ENCODE measurements around the gene SYN1. TPM values are rescaled to one million over a fixed set of nuclear protein-coding genes. Genes with fewer than 3 reads are reported as not detected.

Gene SYN1
- total RNA-seq, 1 donor from 2014 or later = 1.9 TPM

DNA sequence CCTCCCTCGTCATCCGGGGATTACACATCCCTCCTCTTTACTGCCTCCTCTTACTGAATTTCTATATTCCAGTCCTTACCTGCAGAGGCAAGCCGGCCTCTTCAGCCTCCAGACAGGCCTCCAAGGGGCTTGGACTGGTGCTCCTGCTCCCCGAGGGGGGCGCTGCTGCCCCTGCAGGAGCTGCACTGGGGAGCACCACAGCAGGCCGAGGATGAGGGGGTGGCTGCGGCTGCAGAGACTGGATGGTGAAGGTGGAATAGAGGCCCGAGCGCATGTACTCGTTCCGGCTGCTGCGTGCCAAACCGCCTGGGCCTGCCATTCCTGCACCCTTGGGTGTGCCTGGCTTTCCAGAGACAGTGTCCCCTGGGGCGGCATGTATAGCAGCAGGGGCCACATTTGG, 19.2 kb upstream of the SYN1 start:
- TF ChIP-seq, protein P1, sequence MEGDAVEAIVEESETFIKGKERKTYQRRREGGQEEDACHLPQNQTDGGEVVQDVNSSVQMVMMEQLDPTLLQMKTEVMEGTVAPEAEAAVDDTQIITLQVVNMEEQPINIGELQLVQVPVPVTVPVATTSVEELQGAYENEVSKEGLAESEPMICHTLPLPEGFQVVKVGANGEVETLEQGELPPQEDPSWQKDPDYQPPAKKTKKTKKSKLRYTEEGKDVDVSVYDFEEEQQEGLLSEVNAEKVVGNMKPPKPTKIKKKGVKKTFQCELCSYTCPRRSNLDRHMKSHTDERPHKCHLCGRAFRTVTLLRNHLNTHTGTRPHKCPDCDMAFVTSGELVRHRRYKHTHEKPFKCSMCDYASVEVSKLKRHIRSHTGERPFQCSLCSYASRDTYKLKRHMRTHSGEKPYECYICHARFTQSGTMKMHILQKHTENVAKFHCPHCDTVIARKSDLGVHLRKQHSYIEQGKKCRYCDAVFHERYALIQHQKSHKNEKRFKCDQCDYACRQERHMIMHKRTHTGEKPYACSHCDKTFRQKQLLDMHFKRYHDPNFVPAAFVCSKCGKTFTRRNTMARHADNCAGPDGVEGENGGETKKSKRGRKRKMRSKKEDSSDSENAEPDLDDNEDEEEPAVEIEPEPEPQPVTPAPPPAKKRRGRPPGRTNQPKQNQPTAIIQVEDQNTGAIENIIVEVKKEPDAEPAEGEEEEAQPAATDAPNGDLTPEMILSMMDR (IDR thresholded peaks at IDR 0.05; ENCODE audit: insufficient read depth, low read length, poor library complexity, severe bottlenecking) = no peak
- Histone ChIP-seq H3K4me3 (ENCODE audit: low read depth, low read length) (no peak overlapping the region), H3K27me3 (ENCODE audit: control insufficient read depth, insufficient read depth, low read length) (no peaks in the 10 kb centered on the region), H3K36me3 (ENCODE audit: control insufficient read depth, insufficient read depth, low read length) (no peaks in the 10 kb centered on the region)
- DNase-seq (ENCODE audit: low read depth) = no peak

DNA sequence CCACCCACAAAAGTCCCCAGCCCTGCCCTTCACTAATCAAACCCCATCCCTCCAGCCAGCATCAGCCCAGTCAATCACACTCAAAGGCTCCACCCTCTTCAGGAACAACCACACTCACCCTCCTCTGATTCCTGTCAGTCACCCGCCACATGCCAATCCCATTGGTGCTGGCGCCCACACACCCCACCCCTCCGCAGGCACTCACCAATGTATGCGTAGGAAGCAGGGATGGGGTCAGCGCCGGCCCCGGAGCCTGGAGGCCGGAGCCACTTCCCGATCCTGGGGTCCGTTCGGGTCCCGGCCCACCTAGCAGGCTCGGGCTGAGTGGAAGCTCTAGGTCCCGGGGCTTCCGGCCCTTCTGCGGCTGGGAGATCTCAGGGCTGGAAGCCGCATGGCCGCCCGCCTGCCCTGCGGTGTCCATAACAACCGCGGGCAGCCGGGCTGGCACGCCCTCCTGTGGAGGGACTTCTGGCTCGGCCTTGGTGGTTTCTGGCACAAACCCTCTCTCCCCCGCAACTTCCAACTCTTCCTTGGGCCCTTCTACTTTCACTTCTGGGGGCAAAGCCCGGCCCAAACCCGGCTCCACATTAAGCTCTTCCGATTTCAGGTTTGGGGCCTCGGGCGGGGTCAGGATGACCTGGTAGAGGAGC, 18.0 kb upstream of the SYN1 start:
- TF ChIP-seq, protein P1 (IDR thresholded peaks at IDR 0.05; ENCODE audit: insufficient read depth, low read length, poor library complexity, severe bottlenecking) = no peak
- no peak for DNase-seq (ENCODE audit: low read depth)
- Histone ChIP-seq H3K27me3 (ENCODE audit: control insufficient read depth, insufficient read depth, low read length) (no peaks in the 10 kb centered on the region), H3K4me3 (ENCODE audit: low read depth, low read length) (no peak overlapping the region), H3K36me3 (ENCODE audit: control insufficient read depth, insufficient read depth, low read length) (no peaks in the 10 kb centered on the region)

DNA sequence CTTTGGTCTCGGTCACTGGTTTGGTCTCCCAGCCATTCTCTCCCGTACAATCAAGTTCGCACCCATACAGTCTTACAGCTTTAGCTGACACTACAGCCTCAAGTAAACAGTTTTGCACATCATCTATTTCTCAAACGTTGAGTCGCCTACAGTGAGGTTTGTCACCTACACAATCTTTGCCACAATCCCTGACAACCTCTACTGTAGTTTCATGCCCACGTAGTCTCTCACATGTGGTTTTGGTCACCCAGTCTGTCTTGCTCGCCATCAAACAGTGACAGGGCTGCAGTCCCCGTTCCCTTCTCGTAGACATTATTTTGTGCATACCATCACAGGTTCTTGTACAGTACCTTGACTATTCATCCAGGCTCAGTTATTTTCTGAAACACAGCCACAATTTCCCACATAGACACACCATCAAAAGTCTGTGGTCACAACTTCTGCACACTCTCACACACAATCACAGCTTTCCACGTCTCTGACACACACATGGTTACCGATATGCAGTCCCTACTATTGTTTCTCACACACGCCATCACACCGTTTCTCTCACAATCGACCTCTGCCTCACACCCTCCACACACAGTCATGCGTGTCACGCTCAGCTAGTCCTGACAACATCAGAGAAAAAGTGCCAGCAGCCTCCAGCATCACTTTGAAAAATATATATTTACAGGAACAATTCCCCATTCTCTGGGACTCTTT, 15.4 kb upstream of the SYN1 start:
- Histone ChIP-seq H3K36me3 (ENCODE audit: control insufficient read depth, insufficient read depth, low read length) (no peaks in the 10 kb centered on the region), H3K27me3 (ENCODE audit: control insufficient read depth, insufficient read depth, low read length) (no peaks in the 10 kb centered on the region), H3K4me3 (ENCODE audit: low read depth, low read length) (no peak overlapping the region)
- no peak for DNase-seq (ENCODE audit: low read depth)
- TF ChIP-seq, protein P1 (IDR thresholded peaks at IDR 0.05; ENCODE audit: insufficient read depth, low read length, poor library complexity, severe bottlenecking) = no peak

- DNase-seq (ENCODE audit: low read depth) = no peak
- Histone ChIP-seq H3K4me3 (ENCODE audit: low read depth, low read length) (no peak overlapping the region), H3K27me3 (ENCODE audit: control insufficient read depth, insufficient read depth, low read length) (no peaks in the 10 kb centered on the region), H3K36me3 (ENCODE audit: control insufficient read depth, insufficient read depth, low read length) (no peaks in the 10 kb centered on the region)
- TF ChIP-seq, protein P1 (IDR thresholded peaks at IDR 0.05; ENCODE audit: insufficient read depth, low read length, poor library complexity, severe bottlenecking) = no peak
Measured at GRCh38 chrX:47633689-47634590, 14.3 kb upstream of the SYN1 start.

- no peaks in the 10 kb centered on the region for H3K36me3 ChIP-seq (ENCODE audit: control insufficient read depth, insufficient read depth, low read length)
- H3K4me3 ChIP-seq (ENCODE audit: low read depth, low read length) = no peak overlapping the region
- no peak for DNase-seq (ENCODE audit: low read depth)
- no peaks in the 10 kb centered on the region for H3K27me3 ChIP-seq (ENCODE audit: control insufficient read depth, insufficient read depth, low read length)
- TF ChIP-seq, protein P1 (IDR thresholded peaks at IDR 0.05; ENCODE audit: insufficient read depth, low read length, poor library complexity, severe bottlenecking) = no peak
Measured at GRCh38 chrX:47632666-47633065, 13.0 kb upstream of the SYN1 start.
